Smooth muscle cell (in vitro differentiated cells): ENCODE results near the gene NKAIN4. TPM values are rescaled to one million over a fixed set of nuclear protein-coding genes. Genes with fewer than 3 reads are reported as not detected.
A peak's percentile ranks its signal among the peaks of the same experiment; 100 is the strongest.

Experiments
- DNase-seq: peaks from one replicate; lab custom pipeline; 2025; ENCODE audit not compliant: unreplicated experiment; lab: John Stamatoyannopoulos, UW
- H2AFZ ChIP-seq: fragments of 200-600 bp; sonication (generic); 2 replicates; pipeline ENCODE4 v1.6.0; 2016; ENCODE audit warnings: antibody characterized with exemption, low read depth, mild to moderate bottlenecking
- H3F3A ChIP-seq: fragments of 200-600 bp; sonication (generic); 2 replicates; pipeline ENCODE4 v1.6.0; 2017; ENCODE audit warnings: antibody characterized with exemption, low read depth
- H3K27ac ChIP-seq: fragments of 200-600 bp; sonication (generic); 2 replicates; pipeline ENCODE4 v1.5.1; 2016; ENCODE audit warnings: low read depth, mild to moderate bottlenecking
- H3K27me3 ChIP-seq: fragments of 200-600 bp; sonication (generic); 2 replicates; pipeline ENCODE4 v1.6.1; 2016; ENCODE audit warnings: low read depth, mild to moderate bottlenecking
- H3K36me3 ChIP-seq: fragments of 200-600 bp; sonication (generic); 2 replicates; pipeline ENCODE4 v1.5.1; 2016; ENCODE audit warnings: low read depth
- H3K4me1 ChIP-seq: fragments of 200-600 bp; sonication (generic); 2 replicates; pipeline ENCODE4 v1.5.1; 2016; ENCODE audit warnings: low read depth
- H3K4me2 ChIP-seq: fragments of 200-600 bp; sonication (generic); 2 replicates; pipeline ENCODE4 v1.6.0; 2016; ENCODE audit warnings: mild to moderate bottlenecking
- H3K4me3 ChIP-seq: fragments of 200-600 bp; sonication (generic); 2 replicates; pipeline ENCODE4 v1.5.1; 2016; ENCODE audit warnings: mild to moderate bottlenecking
- H3K79me2 ChIP-seq: fragments of 200-600 bp; sonication (generic); 2 replicates; pipeline ENCODE4 v1.6.0; 2016; ENCODE audit warnings: low read depth, mild to moderate bottlenecking
- H3K9ac ChIP-seq: fragments of 200-600 bp; sonication (generic); 2 replicates; pipeline ENCODE4 v1.6.0; 2016; ENCODE audit warnings: low read depth
- H3K9me3 ChIP-seq: fragments of 200-600 bp; sonication (generic); replicated peaks from 2 replicates; pipeline ENCODE4 v1.5.1; 2016; ENCODE audit warnings: low read depth
- H4K20me1 ChIP-seq: fragments of 200-600 bp; sonication (generic); 2 replicates; pipeline ENCODE4 v1.6.0; 2016; ENCODE audit warnings: low read depth
- CTCF ChIP-seq: fragments of 200-600 bp; sonication (generic); IDR thresholded peaks from 2 replicates; pipeline ENCODE4 v1.5.1; 2017; ENCODE audit warnings: borderline replicate concordance, mild to moderate bottlenecking, antibody characterized with exemption; ENCODE audit not compliant: insufficient read depth, poor library complexity, severe bottlenecking
- WGBS: methylation state at CpG from one replicate; pipeline ENCODE4 v1.1.7; 2016; ENCODE audit warnings: low lambda C conversion rate; 5-methylcytosine and 5-hydroxymethylcytosine counted together
- microRNA counts: library from miRNA; unstranded; fragments of <30 nt; microRNA quantifications from one replicate; lab custom pipeline; 2016
- microRNA-seq: library from miRNA; unstranded; fragments of <30 nt; microRNA quantifications from one replicate; pipeline ENCODE4, GENCODE V29; 2016; ENCODE audit warnings: borderline number of aligned reads
- polyA plus RNA-seq: library from polyadenylated mRNA; unstranded; fragments of >200 nt; fragmentation: Nextera tagmentation; extraction: Ambion mirVana; gene quantifications from 2 replicates; pipeline ENCODE4 v1.2.1, GENCODE V29; 2016
- small RNA-seq: library from RNA; depleted of rRNA; stranded (forward); fragments of <200 nt; gene quantifications from one replicate; pipeline ENCODE3, GENCODE V24; 2014
- total RNA-seq: library from RNA; depleted of rRNA; stranded (reverse); fragments of >200 nt; gene quantifications from 2 replicates; pipeline ENCODE4 v1.2.3, GENCODE V29; 2014

NKAIN4 gene
- total and polyA plus RNA-seq, 2 experiments from 2014 or later = 19.8 to 50.0 TPM

- Histone ChIP-seq H3F3A (peaks cover 16% of the 10 kb centered on the region), H3K27me3 (no peaks in the 10 kb centered on the region), H3K36me3 (peaks cover 8% of the 10 kb centered on the region), H4K20me1 (peaks cover 51% of the 10 kb centered on the region), H3K9me3 (no peaks in the 10 kb centered on the region), H2AFZ (no peak overlapping the region), H3K4me3 (no peak overlapping the region), H3K79me2 (peaks cover 9% of the 10 kb centered on the region), H3K4me2 (no peak overlapping the region), H3K27ac (no peak overlapping the region), H3K9ac (no peak overlapping the region), H3K4me1 (peaks cover 6% of the 10 kb centered on the region)
- no peak for TF ChIP-seq CTCF
- no peak for DNase-seq
- WGBS = 92% methylated on average over 21 of the region's 21 CpGs
These were observed 61.5 kb downstream of the NKAIN4 start for GRCh38 chr20:63192721-63193120.

DNA sequence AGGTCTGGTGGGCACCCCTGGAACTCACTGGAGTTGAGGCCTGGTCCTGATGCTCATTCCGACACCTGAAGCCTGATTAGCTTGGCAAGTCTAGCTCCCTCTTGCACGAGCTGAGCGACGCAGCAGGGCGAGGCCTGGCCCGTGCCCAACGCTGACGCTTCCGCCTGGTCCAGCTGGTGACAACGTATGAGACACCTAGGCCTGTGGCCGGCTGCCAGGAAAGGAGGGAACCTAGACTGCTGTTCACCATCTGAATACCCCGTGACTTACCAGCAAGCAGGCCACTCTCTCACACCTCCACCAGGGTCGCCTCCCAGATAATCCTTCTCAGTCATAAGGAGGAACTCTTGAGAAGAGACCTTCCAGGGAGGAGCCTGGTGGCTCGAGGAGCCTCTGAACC lies 62.9 kb downstream of the NKAIN4 start:
- H3K27me3 ChIP-seq = no peaks in the 10 kb centered on the region
- H3K79me2 ChIP-seq = no peaks in the 10 kb centered on the region
- no peak overlapping the region for H2AFZ ChIP-seq
- DNase-seq = no peak
- H3K9me3 ChIP-seq = no peaks in the 10 kb centered on the region
- no peak for TF ChIP-seq CTCF
- H3K4me1 ChIP-seq = no peaks in the 10 kb centered on the region
- no peak overlapping the region for H3K4me3 ChIP-seq
- peaks cover 8% of the 10 kb centered on the region for H3K36me3 ChIP-seq
- H3K4me2 ChIP-seq = no peak overlapping the region
- WGBS = 93% methylated on average over 14 of the region's 14 CpGs
- H3K9ac ChIP-seq = no peak overlapping the region
- H3K27ac ChIP-seq = no peak overlapping the region
- H4K20me1 ChIP-seq = peaks cover 38% of the 10 kb centered on the region
- peaks cover 6% of the 10 kb centered on the region for H3F3A ChIP-seq

- Histone ChIP-seq H3K36me3 (peaks cover 2% of the 10 kb centered on the region), H3K27ac (no peak overlapping the region), H3F3A (peaks cover 2% of the 10 kb centered on the region), H3K27me3 (no peaks in the 10 kb centered on the region), H2AFZ (no peak overlapping the region), H3K9ac (no peak overlapping the region), H3K79me2 (no peaks in the 10 kb centered on the region), H3K4me2 (no peak overlapping the region), H4K20me1 (peaks cover 32% of the 10 kb centered on the region), H3K4me3 (no peak overlapping the region), H3K4me1 (no peaks in the 10 kb centered on the region), H3K9me3 (no peaks in the 10 kb centered on the region)
- no peak for DNase-seq
- 91% methylated on average over 20 of the region's 20 CpGs for WGBS
- TF ChIP-seq CTCF = no peak
These were observed 63.4 kb downstream of the NKAIN4 start for GRCh38 chr20:63190828-63191227.

MicroRNAs within 50 kb of the gene (microRNA counts, 767-probe panel; counts per million panel counts)
- microRNA hsa-miR-3196 (lab: Ali Mortazavi, UCI) = 183 counts per million

Small RNAs within 50 kb of the gene (microRNA-seq; reads per million reads assigned to microRNA genes)
- not detected for gene MIR3196
- gene MIR4326 = 5.3 reads per million

Small RNAs within 50 kb of the gene (small RNA-seq; reads per million reads assigned to genes)
- gene MIR3196 (not detected), gene MIR4326 (1.3 reads per million, percentile 35 among the genes with 10 or more reads in this experiment)

Other genes with a start within 250 kb of the NKAIN4 start
- not detected in 2 replicates for gene BHLHE23, start 247.5 kb downstream of the NKAIN4 start, total RNA-seq
- not detected in 2 replicates for gene BHLHE23, start 247.5 kb downstream of the NKAIN4 start, polyA plus RNA-seq
- gene YTHDF1, start 38.3 kb downstream of the NKAIN4 start, total RNA-seq = 25.3 and 28.2 TPM in 2 replicates
- gene YTHDF1, start 38.3 kb downstream of the NKAIN4 start, polyA plus RNA-seq = 35.8 and 50.9 TPM in 2 replicates
- 3.5 and 5.8 TPM in 2 replicates for gene BIRC7, start 18.6 kb downstream of the NKAIN4 start, total RNA-seq
- 10.9 and 12.2 TPM in 2 replicates for gene BIRC7, start 18.6 kb downstream of the NKAIN4 start, polyA plus RNA-seq
- gene ARFGAP1, start 18.4 kb upstream of the NKAIN4 start, total RNA-seq = 100 and 101 TPM in 2 replicates
- gene ARFGAP1, start 18.4 kb upstream of the NKAIN4 start, polyA plus RNA-seq = 169 and 188 TPM in 2 replicates
- gene COL20A1, start 38.7 kb upstream of the NKAIN4 start, total RNA-seq = 0.36 and 0.81 TPM in 2 replicates
- 0.23 and 0.70 TPM in 2 replicates for gene COL20A1, start 38.7 kb upstream of the NKAIN4 start, polyA plus RNA-seq
- gene CHRNA4, start 106.9 kb upstream of the NKAIN4 start, total RNA-seq = not detected in 2 replicates
- 0.03 and 0.17 TPM in 2 replicates for gene CHRNA4, start 106.9 kb upstream of the NKAIN4 start, polyA plus RNA-seq
- 1.5 and 5.1 TPM in 2 replicates for gene KCNQ2, start 218.2 kb upstream of the NKAIN4 start, total RNA-seq
- 1.8 and 5.7 TPM in 2 replicates for gene KCNQ2, start 218.2 kb upstream of the NKAIN4 start, polyA plus RNA-seq
- gene EEF1A2, start 244.6 kb upstream of the NKAIN4 start, total RNA-seq = 1.8 and 5.1 TPM in 2 replicates
- 2.1 and 7.7 TPM in 2 replicates for gene EEF1A2, start 244.6 kb upstream of the NKAIN4 start, polyA plus RNA-seq